Thymus (tissue), 11 donors: Measurements from ENCODE around the gene ARRB1. TPM values are rescaled to one million over a fixed set of nuclear protein-coding genes. Genes with fewer than 3 reads are reported as not detected.

ENCODE experiments used
- DNase-seq, 9 donors: peaks; one replicate each; pipeline ENCODE4 v3.0.0-alpha.2; 2013; ENCODE audit warnings: low spot score in 9 of 9, low read depth in 6 of 9, missing footprints in 1 of 9
- H3K27ac ChIP-seq, 2 donors: one replicate each; pipeline ENCODE4 v1.5.1; 2013; ENCODE audit warnings: control low read depth in 1 of 2, low read depth in 1 of 2, low read length in 1 of 2, mild to moderate bottlenecking in 1 of 2, moderate library complexity in 1 of 2
- H3K27me3 ChIP-seq, 2 donors: one replicate each; pipeline ENCODE4 v1.5.1; 2013; ENCODE audit warnings: low read length in 1 of 2; ENCODE audit not compliant: control insufficient read depth in 2 of 2, insufficient read depth in 1 of 2
- H3K36me3 ChIP-seq, 2 donors: one replicate each; pipeline ENCODE4 v1.5.1; 2013; ENCODE audit warnings: low read length in 1 of 2, mild to moderate bottlenecking in 1 of 2, moderate library complexity in 1 of 2; ENCODE audit not compliant: control insufficient read depth in 2 of 2, insufficient read depth in 2 of 2
- H3K4me1 ChIP-seq, 2 donors: one replicate each; pipeline ENCODE4 v1.5.1; 2013; ENCODE audit warnings: low read length in 2 of 2; ENCODE audit not compliant: control insufficient read depth in 2 of 2, insufficient read depth in 2 of 2
- H3K4me3 ChIP-seq, 2 donors: one replicate each; pipeline ENCODE4 v1.5.1; 2013; ENCODE audit warnings: low read length in 2 of 2, control low read depth in 1 of 2, mild to moderate bottlenecking in 1 of 2
- H3K9me3 ChIP-seq, 2 donors: one replicate each; pipeline ENCODE4 v1.5.1; 2013; ENCODE audit warnings: low read length in 1 of 2, mild to moderate bottlenecking in 1 of 2; ENCODE audit not compliant: control insufficient read depth in 2 of 2, insufficient read depth in 1 of 2
- WGBS: extraction: QIAGEN DNeasy Blood & Tissue Kit; methylation state at CpG from one replicate; pipeline ENCODE4 v1.1.7; 2013; 5-methylcytosine and 5-hydroxymethylcytosine counted together
- polyA plus RNA-seq: library from polyadenylated mRNA; stranded (reverse); fragments of 200-250 nt; gene quantifications from one replicate; pipeline ENCODE4 v1.2.3, GENCODE V29; 2013
- total RNA-seq: library from RNA; stranded (reverse); fragments of 120-200 nt; gene quantifications from one replicate; pipeline ENCODE4 v1.2.4, GENCODE V29; 2013
- donor health status: healthy.

Gene ARRB1
- total and polyA plus RNA-seq, 2 donors: 4.1 to 11.1 TPM

DNA sequence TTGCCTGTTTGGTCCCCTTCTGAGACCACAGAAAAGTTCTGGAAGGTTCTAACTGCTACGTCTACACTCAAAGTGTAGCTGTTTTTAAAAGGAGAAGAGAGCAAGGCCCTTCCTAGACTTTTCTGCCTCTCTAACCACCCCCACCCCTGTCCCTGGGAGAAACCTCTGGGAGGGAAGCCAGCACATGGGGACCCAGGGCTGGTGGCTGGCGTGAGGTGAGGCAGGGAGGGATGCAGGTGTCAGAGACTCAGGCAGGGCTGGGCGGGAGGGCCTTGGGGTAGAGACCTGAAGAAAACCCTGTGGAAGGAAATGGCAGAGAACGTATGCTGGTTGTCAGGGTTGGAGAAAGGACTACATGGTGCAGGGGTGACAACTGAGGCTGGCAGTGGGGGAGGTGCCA lies 26.7 kb downstream of the ARRB1 start:
- Histone ChIP-seq H3K27ac (no peak overlapping the region), H3K4me1 (peaks cover 5 to 19% of the 10 kb centered on the region in 2 donors), H3K9me3 (no peaks in the 10 kb centered on the region), H3K27me3 (no peaks in the 10 kb centered on the region), H3K36me3 (peaks cover 0 to 2% of the 10 kb centered on the region in 2 donors), H3K4me3 (no peak overlapping the region)
- 33% methylated on average over 4 of the region's 4 CpGs for WGBS
- DNase-seq: no peak

DNA sequence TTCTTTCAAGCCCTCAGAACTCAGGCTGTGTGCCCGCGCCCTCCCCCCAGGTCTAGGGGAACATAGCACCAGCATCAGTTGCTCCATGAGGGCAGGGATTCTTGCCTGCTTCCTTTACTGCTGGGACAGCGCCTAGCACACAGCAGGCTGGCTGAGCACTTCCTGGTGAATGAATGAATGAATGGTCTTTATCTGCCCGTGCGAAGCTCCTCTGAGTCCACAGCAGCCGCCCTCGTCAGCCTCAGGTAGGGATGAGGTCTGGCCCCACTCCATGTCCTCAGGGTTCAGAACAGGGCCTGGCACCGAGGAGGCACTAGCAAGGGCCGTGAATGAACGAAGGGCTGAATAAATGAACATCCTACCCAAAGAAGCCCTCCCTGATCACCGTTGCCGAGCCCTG lies 27.3 kb downstream of the ARRB1 start:
- Histone ChIP-seq H3K4me3 (no peak overlapping the region), H3K27ac (no peak overlapping the region), H3K27me3 (no peaks in the 10 kb centered on the region), H3K4me1 (peaks cover 5 to 14% of the 10 kb centered on the region in 2 donors), H3K9me3 (no peaks in the 10 kb centered on the region), H3K36me3 (peaks cover 0 to 2% of the 10 kb centered on the region in 2 donors)
- no peak for DNase-seq
- WGBS: 97% methylated on average over 12 of the region's 12 CpGs

- 87% methylated on average over 7 of the region's 7 CpGs for WGBS
- H3K4me3 ChIP-seq: no peak overlapping the region
- peaks cover 0 to 2% of the 10 kb centered on the region in 2 donors for H3K36me3 ChIP-seq
- H3K27me3 ChIP-seq: no peaks in the 10 kb centered on the region
- DNase-seq: no peak
- H3K9me3 ChIP-seq: no peaks in the 10 kb centered on the region
- H3K4me1 ChIP-seq: peaks cover 2 to 8% of the 10 kb centered on the region in 2 donors
- no peak overlapping the region for H3K27ac ChIP-seq
Observed at GRCh38 chr11:75323609-75324008, 27.9 kb downstream of the ARRB1 start.

DNA sequence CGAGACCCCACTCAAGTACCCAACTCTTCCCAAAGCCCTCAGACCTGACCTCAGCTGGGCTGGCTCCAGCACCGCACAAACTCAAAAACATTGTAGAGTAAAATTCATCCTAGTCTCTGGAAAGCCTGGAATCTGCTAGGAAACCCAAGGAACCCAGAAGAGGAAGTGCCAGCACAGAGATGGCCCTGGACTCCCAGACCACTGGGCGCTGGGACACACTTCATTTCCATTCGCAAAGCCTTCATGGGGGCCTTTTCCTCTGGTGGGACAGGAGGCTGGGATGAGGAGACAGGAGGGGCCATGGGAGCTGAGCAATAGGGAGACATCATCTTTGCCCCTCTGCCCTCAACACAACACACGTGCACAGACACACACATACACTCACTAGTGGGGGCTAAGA lies 30.8 kb downstream of the ARRB1 start:
- peaks cover 0 to under 1% of the 10 kb centered on the region in 2 donors for H3K4me1 ChIP-seq
- no peak for DNase-seq
- no peaks in the 10 kb centered on the region for H3K9me3 ChIP-seq
- H3K36me3 ChIP-seq: no peaks in the 10 kb centered on the region
- 97% methylated on average over 5 of the region's 5 CpGs for WGBS
- no peak overlapping the region for H3K4me3 ChIP-seq
- no peaks in the 10 kb centered on the region for H3K27me3 ChIP-seq
- H3K27ac ChIP-seq: no peak overlapping the region

DNA sequence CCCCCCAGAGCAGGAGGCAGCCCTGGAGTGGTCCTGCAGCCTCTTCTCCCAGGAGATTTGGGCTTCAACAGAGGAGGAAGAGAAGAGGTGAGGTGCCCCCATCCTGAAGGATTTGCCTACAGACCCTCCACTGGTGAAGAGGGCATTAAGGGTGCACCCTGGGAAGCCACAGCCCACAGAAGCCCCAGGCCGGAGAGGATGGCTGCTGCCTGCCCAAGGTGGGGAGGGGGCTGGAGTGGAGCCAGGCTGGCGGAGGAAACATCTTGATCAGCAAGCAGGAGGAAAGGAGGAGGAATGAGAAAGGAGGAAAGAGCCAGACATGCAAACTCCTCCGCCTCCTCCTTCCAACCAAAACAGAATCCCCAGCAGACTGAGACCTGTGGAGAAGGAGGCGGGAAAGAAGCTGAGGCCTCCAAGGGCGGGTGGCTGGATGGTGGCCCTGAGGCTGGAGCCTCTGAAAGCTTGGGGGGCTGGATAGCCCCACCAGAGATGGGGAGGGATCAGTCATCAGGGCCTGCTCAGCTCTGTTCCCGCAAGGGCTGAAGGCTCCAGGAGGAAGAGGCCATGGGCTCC lies 31.3 kb downstream of the ARRB1 start:
- Histone ChIP-seq H3K27me3 (no peaks in the 10 kb centered on the region), H3K4me1 (no peaks in the 10 kb centered on the region), H3K9me3 (no peaks in the 10 kb centered on the region), H3K36me3 (no peaks in the 10 kb centered on the region), H3K27ac (no peak overlapping the region), H3K4me3 (no peak overlapping the region)
- no peak for DNase-seq
- WGBS: 87% methylated on average over 6 of the region's 6 CpGs

- Histone ChIP-seq H3K4me3 (no peak overlapping the region), H3K27ac (no peak overlapping the region), H3K9me3 (no peaks in the 10 kb centered on the region), H3K36me3 (no peaks in the 10 kb centered on the region), H3K27me3 (no peaks in the 10 kb centered on the region), H3K4me1 (no peaks in the 10 kb centered on the region)
- WGBS: 96% methylated on average over 11 of the region's 11 CpGs
- no peak for DNase-seq
Observed at GRCh38 chr11:75319035-75319877, 32.2 kb downstream of the ARRB1 start.

DNA sequence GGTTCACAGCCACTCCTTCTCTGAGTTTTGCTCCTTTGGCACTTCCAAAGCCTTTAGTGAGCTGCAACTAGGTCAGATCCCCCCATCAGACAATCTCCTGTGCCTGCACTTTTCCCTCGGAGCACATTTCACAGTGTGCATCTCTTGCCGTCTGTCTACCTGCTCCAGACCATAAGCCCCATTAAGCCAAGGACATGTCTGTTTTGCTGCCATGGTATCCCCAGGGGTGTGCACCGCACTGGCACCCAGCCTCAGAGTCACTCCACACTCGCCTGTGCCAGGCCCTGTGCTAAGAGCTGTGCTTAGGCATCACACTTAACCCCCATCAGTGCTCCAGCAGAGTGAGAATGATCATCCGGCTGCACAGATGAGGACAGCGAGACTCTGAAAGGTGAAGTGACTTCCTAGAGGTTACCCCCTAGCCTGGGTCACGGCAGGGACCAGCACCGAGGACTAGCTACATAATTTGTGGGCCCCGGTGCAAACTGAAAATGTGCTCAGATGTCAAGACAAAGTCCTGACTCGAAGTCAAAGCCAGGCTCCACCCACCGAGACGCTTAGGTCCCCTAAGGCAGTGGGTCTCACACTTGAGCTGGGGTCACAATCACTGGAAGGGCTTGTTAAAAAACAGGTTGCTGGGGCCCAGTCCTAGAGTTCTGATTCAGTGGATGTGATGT lies 33.9 kb downstream of the ARRB1 start:
- Histone ChIP-seq H3K27ac (no peak overlapping the region), H3K9me3 (no peaks in the 10 kb centered on the region), H3K4me1 (no peaks in the 10 kb centered on the region), H3K27me3 (no peaks in the 10 kb centered on the region), H3K36me3 (no peaks in the 10 kb centered on the region), H3K4me3 (no peak overlapping the region)
- no peak for DNase-seq
- 96% methylated on average over 12 of the region's 12 CpGs for WGBS

DNA sequence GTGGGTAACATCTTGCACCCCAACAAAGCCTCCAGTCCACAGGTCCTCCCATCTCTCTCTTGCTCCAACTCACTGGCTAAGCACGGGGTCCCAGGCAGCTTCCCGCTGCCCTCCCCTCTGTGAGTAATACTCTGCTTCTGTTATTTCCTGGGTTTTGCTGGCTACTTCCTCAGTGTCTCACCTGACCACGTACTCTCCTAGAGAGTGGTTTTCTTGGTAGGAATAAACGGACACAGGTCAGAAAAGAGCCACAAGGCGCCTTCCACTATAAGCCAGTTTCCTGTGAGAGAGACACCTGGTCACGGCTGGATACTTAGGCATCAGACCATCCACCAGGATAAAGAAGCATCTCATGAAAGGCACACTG lies 36.0 kb downstream of the ARRB1 start:
- no peak overlapping the region for H3K27ac ChIP-seq
- no peak for DNase-seq
- no peaks in the 10 kb centered on the region for H3K36me3 ChIP-seq
- no peaks in the 10 kb centered on the region for H3K4me1 ChIP-seq
- no peaks in the 10 kb centered on the region for H3K27me3 ChIP-seq
- H3K4me3 ChIP-seq: no peak overlapping the region
- 65% methylated on average over 6 of the region's 6 CpGs for WGBS
- no peaks in the 10 kb centered on the region for H3K9me3 ChIP-seq

DNA sequence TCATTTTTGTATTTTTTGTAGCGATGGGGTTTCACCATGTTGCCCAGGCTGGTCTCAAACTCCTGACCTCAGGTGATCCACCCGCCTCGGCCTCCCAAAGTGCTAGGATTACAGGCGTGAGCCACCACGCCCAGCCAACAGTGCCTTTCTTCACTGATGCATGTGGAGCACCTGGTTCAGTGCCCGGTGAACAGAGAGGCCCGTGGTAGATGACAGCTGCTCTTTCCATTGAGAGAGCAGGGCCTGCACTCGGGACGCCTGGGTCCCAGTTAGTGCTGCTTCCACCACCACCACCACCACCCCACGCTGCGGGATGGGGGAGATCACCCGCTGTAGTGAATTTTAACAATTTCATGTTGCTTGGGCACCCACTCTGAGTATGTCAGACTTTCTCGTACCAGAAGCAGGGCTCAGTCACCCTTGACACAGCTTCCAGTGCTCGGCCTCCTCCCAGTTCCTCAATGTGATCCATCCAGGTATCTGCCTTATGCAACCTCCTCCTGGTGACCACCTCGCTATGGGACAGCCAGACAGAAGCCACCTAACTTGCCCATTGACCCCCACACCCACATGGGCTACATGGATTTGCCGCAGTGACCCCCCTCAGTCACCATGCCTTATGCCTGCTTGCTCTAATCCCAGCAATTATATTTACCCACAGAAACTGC lies 36.6 kb downstream of the ARRB1 start:
- Histone ChIP-seq H3K9me3 (no peaks in the 10 kb centered on the region), H3K4me3 (no peak overlapping the region), H3K4me1 (no peaks in the 10 kb centered on the region), H3K27me3 (no peaks in the 10 kb centered on the region), H3K36me3 (no peaks in the 10 kb centered on the region), H3K27ac (no peak overlapping the region)
- WGBS: 97% methylated on average over 16 of the region's 16 CpGs
- no peak for DNase-seq
